ENCODE data around the gene DPF1.

DPF1 gene

DNA sequence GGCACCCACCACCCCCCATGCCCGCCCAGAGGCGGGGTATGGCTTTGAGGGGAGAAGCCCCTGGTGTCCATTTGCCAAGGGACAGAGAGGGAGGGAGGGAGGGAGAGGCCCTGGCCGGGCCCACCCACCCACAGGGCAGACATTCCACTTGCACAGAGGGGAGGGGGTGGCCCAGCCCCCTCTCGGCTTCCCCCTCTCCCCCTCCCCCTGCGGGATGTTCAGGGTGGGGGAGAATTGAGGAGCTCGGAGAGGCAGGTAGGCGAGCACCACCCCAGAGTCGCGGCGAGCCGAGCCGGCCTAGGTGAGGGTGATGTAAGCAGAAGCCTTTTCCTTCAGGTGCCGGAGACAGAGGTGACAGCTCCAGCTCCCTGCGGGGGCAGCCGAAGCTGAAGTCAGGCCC lies 12.3 kb downstream of the DPF1 start:
- Histone ChIP-seq H3K36me3 (ENCODE audit: control insufficient read depth in 4 of 4, insufficient read depth in 4 of 4, low read length in 3 of 4) (peaks cover 0 to 7% (median 0%) of the 10 kb centered on the region in 4 experiments), H3K27ac (ENCODE audit: insufficient read depth in 1 of 2, low read depth in 1 of 2, low read length in 2 of 2, poor library complexity in 1 of 2, severe bottlenecking in 2 of 2) (no peak overlapping the region), H3K9me3 (ENCODE audit: control extremely low read depth in 1 of 5, control insufficient read depth in 4 of 5, insufficient read depth in 2 of 5, low read depth in 1 of 5, low read length in 4 of 5) (no peaks in the 10 kb centered on the region), H3K4me1 (ENCODE audit: control extremely low read depth in 1 of 4, control insufficient read depth in 4 of 4, insufficient read depth in 4 of 4, low read length in 3 of 4) (peaks cover 0 to 55% (median 36%) of the 10 kb centered on the region in 4 experiments), H3K27me3 (replicated peaks in 2 of 5; ENCODE audit: control insufficient read depth in 4 of 5, insufficient read depth in 5 of 5, low read length in 4 of 5) (peaks cover 0 to 58% (median 13%) of the 10 kb centered on the region in 5 experiments), H3K4me3 (ENCODE audit: control insufficient read depth in 1 of 7, extremely low read depth in 1 of 7, insufficient read depth in 4 of 7, low read depth in 2 of 7, low read length in 6 of 7) (peak overlapping the region in 1 of 7 experiments; percentile 4)
- CTCF ChIA-PET: no interaction called here
- 0% methylated on average over 2 of the region's 15 CpGs for WGBS (ENCODE audit: insufficient coverage)
- POLR2A ChIA-PET: no interaction called here
- DNase-seq: no peak

DNA sequence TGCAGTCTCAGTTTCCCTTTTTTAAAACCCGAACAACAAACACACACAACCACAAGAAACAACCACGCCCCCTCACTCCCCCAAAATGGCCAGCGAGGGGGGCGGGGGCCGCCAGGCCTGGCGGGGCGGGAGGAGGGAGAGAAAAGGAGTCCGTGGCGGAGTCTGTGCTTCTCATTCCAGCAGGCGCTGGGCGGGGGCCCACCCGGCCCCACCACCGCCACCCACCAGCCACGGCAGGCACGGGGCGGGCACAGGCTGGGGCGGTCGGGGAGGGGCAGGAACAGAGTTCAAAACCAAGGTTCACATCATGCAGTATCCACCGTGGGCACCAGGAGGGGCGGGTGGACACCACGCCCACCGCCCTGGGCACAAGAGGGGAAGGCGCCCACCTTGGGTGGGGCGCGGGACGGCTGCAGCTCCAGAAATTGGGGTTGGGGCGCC lies 12.9 kb downstream of the DPF1 start:
- peaks cover 0 to 52% (median 13%) of the 10 kb centered on the region in 5 experiments for H3K27me3 ChIP-seq (replicated peaks in 2 of 5; ENCODE audit: control insufficient read depth in 4 of 5, insufficient read depth in 5 of 5, low read length in 4 of 5)
- CTCF ChIA-PET: no interaction called here
- peak overlapping the region in 2 of 7 experiments; percentile 4 to 50 for H3K4me3 ChIP-seq (ENCODE audit: control insufficient read depth in 1 of 7, extremely low read depth in 1 of 7, insufficient read depth in 4 of 7, low read depth in 2 of 7, low read length in 6 of 7)
- H3K27ac ChIP-seq (ENCODE audit: insufficient read depth in 1 of 2, low read depth in 1 of 2, low read length in 2 of 2, poor library complexity in 1 of 2, severe bottlenecking in 2 of 2): no peak overlapping the region
- peaks cover 0 to 13% (median 2%) of the 10 kb centered on the region in 4 experiments for H3K36me3 ChIP-seq (ENCODE audit: control insufficient read depth in 4 of 4, insufficient read depth in 4 of 4, low read length in 3 of 4)
- no peaks in the 10 kb centered on the region for H3K9me3 ChIP-seq (ENCODE audit: control extremely low read depth in 1 of 5, control insufficient read depth in 4 of 5, insufficient read depth in 2 of 5, low read depth in 1 of 5, low read length in 4 of 5)
- 1% methylated on average over 14 of the region's 27 CpGs for WGBS (ENCODE audit: insufficient coverage)
- peak; percentile 42 to 73 (median 66) for DNase-seq
- POLR2A ChIA-PET: no interaction called here
- H3K4me1 ChIP-seq (ENCODE audit: control extremely low read depth in 1 of 4, control insufficient read depth in 4 of 4, insufficient read depth in 4 of 4, low read length in 3 of 4): peaks cover 0 to 53% (median 36%) of the 10 kb centered on the region in 4 experiments

DNA sequence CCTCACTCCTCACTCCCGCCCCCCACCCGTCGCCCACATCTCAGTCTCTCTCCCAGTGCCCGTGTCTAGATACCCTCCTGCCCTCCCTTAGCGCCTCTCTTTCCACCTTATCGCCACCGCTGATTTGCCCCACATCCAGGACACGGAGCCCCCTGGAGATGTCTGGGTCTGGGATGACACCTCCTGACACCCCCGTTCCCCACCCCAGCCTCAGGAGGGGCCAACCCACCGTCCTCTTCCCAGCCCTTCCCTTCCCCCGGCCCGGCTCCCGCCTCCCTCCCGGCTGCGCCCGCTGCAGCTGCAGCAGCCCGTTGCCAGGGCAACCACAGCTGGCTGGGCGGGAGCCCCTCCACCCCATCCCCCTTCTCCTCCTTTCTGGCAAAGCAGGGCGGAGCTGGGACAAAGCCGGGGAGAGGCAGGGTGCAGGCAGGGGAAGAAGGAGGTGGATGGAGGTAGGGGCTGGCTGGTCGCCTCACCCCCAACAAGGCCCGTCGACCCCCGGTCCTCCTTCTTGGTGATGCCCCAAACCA lies 13.5 kb downstream of the DPF1 start:
- CTCF ChIA-PET: no interaction called here
- Histone ChIP-seq H3K36me3 (ENCODE audit: control insufficient read depth in 4 of 4, insufficient read depth in 4 of 4, low read length in 3 of 4) (peaks cover 0 to 19% (median 3%) of the 10 kb centered on the region in 4 experiments), H3K4me1 (ENCODE audit: control extremely low read depth in 1 of 4, control insufficient read depth in 4 of 4, insufficient read depth in 4 of 4, low read length in 3 of 4) (peaks cover 0 to 53% (median 36%) of the 10 kb centered on the region in 4 experiments), H3K27ac (ENCODE audit: insufficient read depth in 1 of 2, low read depth in 1 of 2, low read length in 2 of 2, poor library complexity in 1 of 2, severe bottlenecking in 2 of 2) (no peak overlapping the region), H3K4me3 (ENCODE audit: control insufficient read depth in 1 of 7, extremely low read depth in 1 of 7, insufficient read depth in 4 of 7, low read depth in 2 of 7, low read length in 6 of 7) (peak overlapping the region in 3 of 7 experiments; percentile 16 to 50 (median 32)), H3K27me3 (replicated peaks in 2 of 5; ENCODE audit: control insufficient read depth in 4 of 5, insufficient read depth in 5 of 5, low read length in 4 of 5) (peaks cover 0 to 50% (median 13%) of the 10 kb centered on the region in 5 experiments), H3K9me3 (ENCODE audit: control extremely low read depth in 1 of 5, control insufficient read depth in 4 of 5, insufficient read depth in 2 of 5, low read depth in 1 of 5, low read length in 4 of 5) (no peaks in the 10 kb centered on the region)
- POLR2A ChIA-PET: no interaction called here
- DNase-seq: no peak
- 3% methylated on average over 6 of the region's 24 CpGs for WGBS (ENCODE audit: insufficient coverage)

DNA sequence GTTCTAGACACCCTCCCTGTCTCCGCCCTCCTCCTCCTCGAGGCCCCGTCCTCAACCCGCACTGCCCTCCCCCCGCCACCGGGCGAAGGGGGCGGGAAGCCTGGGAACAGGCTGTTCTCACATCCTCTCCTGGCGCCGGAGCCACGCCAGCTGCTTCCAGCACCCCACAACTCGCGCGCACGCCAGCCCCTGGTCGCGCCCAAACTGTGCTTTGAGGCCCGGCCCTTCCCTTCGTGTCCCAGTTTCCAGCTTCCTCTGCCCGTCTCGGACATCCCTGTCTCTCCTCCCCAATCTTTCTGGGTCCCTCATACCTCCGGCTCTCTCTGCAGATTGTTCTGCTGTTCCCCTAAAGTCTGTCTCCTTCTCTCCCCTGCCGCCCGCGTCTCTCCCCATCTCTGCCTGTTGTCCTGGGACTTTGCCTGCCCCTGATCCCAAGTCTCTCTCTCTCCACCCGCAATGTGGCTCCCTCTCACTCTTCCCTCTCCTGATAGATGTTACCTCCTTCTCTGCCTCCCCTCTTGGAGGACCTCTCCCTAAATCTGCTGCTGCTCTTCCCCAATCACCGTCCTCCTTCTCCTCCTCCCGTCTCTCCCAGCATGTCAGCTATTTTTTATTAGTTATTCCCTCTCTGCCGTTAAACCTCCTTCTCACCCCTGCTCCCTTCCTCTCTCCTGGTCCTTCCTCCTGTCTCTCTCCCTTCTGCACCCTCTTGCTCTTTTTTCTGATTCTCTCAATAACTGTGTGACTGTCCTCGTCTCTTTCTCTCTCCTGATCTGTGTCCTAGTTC lies 14.2 kb downstream of the DPF1 start:
- H3K4me1 ChIP-seq (ENCODE audit: control extremely low read depth in 1 of 4, control insufficient read depth in 4 of 4, insufficient read depth in 4 of 4, low read length in 3 of 4): peaks cover 0 to 53% (median 36%) of the 10 kb centered on the region in 4 experiments
- CTCF ChIA-PET: no interaction called here
- POLR2A ChIA-PET: no interaction called here

DNA sequence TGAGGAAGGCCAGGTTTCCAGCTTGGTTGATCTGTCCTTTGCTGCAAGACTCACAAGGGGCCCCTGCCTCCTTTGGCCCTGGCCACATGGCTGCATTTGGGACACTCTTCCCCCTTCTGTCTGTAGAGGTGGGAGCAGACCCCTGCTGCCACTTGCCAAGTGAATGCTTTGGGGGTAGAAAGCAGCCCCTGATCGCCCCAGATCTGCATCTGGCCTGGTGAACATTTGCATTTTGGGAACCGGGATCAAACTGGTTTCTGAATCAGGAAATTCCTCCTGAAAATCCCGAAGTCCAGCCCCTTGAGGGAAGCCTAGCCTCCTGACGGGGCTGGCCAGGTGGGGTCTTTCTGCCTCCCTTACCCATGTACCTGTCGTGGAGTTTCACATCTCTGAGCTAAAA lies 14.9 kb downstream of the DPF1 start:
- H3K4me3 ChIP-seq (ENCODE audit: control insufficient read depth in 1 of 7, extremely low read depth in 1 of 7, insufficient read depth in 4 of 7, low read depth in 2 of 7, low read length in 6 of 7): peak overlapping the region in 1 of 7 experiments; percentile 48
- H3K9me3 ChIP-seq (ENCODE audit: control extremely low read depth in 1 of 5, control insufficient read depth in 4 of 5, insufficient read depth in 2 of 5, low read depth in 1 of 5, low read length in 4 of 5): no peaks in the 10 kb centered on the region
- ChIA-PET CTCF (interaction anchor here (0.6 kb wide), 1 partner anchor 56 kb away, joined by 3 read pairs; no protein-coding TSS in a partner anchor), POLR2A (no interaction called here)
- no peak for DNase-seq
- WGBS (ENCODE audit: insufficient coverage): 58% methylated on average over 5 of the region's 5 CpGs
- H3K4me1 ChIP-seq (ENCODE audit: control extremely low read depth in 1 of 4, control insufficient read depth in 4 of 4, insufficient read depth in 4 of 4, low read length in 3 of 4): peaks cover 0 to 48% (median 31%) of the 10 kb centered on the region in 4 experiments
- no peak overlapping the region for H3K27ac ChIP-seq (ENCODE audit: insufficient read depth in 1 of 2, low read depth in 1 of 2, low read length in 2 of 2, poor library complexity in 1 of 2, severe bottlenecking in 2 of 2)
- H3K27me3 ChIP-seq (replicated peaks in 2 of 5; ENCODE audit: control insufficient read depth in 4 of 5, insufficient read depth in 5 of 5, low read length in 4 of 5): peaks cover 0 to 50% (median 13%) of the 10 kb centered on the region in 5 experiments
- H3K36me3 ChIP-seq (ENCODE audit: control insufficient read depth in 4 of 4, insufficient read depth in 4 of 4, low read length in 3 of 4): peaks cover 0 to 26% (median 6%) of the 10 kb centered on the region in 4 experiments

More for the DNA sequence above, 14.2 kb downstream of the DPF1 start:
- peak overlapping the region in 3 of 7 experiments; percentile 24 to 50 (median 43) for H3K4me3 ChIP-seq (ENCODE audit: control insufficient read depth in 1 of 7, extremely low read depth in 1 of 7, insufficient read depth in 4 of 7, low read depth in 2 of 7, low read length in 6 of 7)
- H3K9me3 ChIP-seq (ENCODE audit: control extremely low read depth in 1 of 5, control insufficient read depth in 4 of 5, insufficient read depth in 2 of 5, low read depth in 1 of 5, low read length in 4 of 5): no peaks in the 10 kb centered on the region
- 3% methylated on average over 29 of the region's 30 CpGs for WGBS (ENCODE audit: insufficient coverage)
- H3K27me3 ChIP-seq (replicated peaks in 2 of 5; ENCODE audit: control insufficient read depth in 4 of 5, insufficient read depth in 5 of 5, low read length in 4 of 5): peaks cover 0 to 50% (median 13%) of the 10 kb centered on the region in 5 experiments
- peaks cover 0 to 21% (median 5%) of the 10 kb centered on the region in 4 experiments for H3K36me3 ChIP-seq (ENCODE audit: control insufficient read depth in 4 of 4, insufficient read depth in 4 of 4, low read length in 3 of 4)
- H3K27ac ChIP-seq (ENCODE audit: insufficient read depth in 1 of 2, low read depth in 1 of 2, low read length in 2 of 2, poor library complexity in 1 of 2, severe bottlenecking in 2 of 2): no peak overlapping the region
- no peak for DNase-seq

DNA sequence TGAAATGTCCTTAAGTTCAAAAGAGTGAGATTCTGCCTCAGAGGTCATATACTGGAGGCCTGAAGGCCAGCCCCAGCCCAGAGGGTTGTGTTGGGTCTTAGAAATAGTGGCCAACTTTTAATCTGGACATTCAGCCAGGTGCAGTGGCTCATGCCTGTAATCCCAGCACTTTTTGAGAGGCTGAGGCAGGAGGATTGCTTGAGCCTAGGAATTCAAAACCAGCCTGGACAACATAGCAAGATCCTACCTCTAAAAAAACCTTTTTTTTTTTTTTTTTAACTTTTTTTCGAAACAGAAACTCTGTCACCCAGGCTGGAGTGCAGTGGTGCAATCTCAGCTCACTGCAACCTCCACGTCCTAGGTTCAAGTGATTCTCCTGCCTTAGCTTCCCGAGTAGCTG lies 15.5 kb downstream of the DPF1 start:
- ChIA-PET POLR2A (no interaction called here), CTCF (interaction anchor here (0.6 kb wide), 1 partner anchor 56 kb away, joined by 3 read pairs; no protein-coding TSS in a partner anchor)
- DNase-seq: no peak
- peaks cover 0 to 50% (median 13%) of the 10 kb centered on the region in 5 experiments for H3K27me3 ChIP-seq (replicated peaks in 2 of 5; ENCODE audit: control insufficient read depth in 4 of 5, insufficient read depth in 5 of 5, low read length in 4 of 5)
- H3K36me3 ChIP-seq (ENCODE audit: control insufficient read depth in 4 of 4, insufficient read depth in 4 of 4, low read length in 3 of 4): peaks cover 1 to 32% (median 9%) of the 10 kb centered on the region in 4 experiments
- H3K27ac ChIP-seq (ENCODE audit: insufficient read depth in 1 of 2, low read depth in 1 of 2, low read length in 2 of 2, poor library complexity in 1 of 2, severe bottlenecking in 2 of 2): no peak overlapping the region
- no peaks in the 10 kb centered on the region for H3K9me3 ChIP-seq (ENCODE audit: control extremely low read depth in 1 of 5, control insufficient read depth in 4 of 5, insufficient read depth in 2 of 5, low read depth in 1 of 5, low read length in 4 of 5)
- peaks cover 0 to 44% (median 26%) of the 10 kb centered on the region in 4 experiments for H3K4me1 ChIP-seq (ENCODE audit: control extremely low read depth in 1 of 4, control insufficient read depth in 4 of 4, insufficient read depth in 4 of 4, low read length in 3 of 4)
- H3K4me3 ChIP-seq (ENCODE audit: control insufficient read depth in 1 of 7, extremely low read depth in 1 of 7, insufficient read depth in 4 of 7, low read depth in 2 of 7, low read length in 6 of 7): no peak overlapping the region
- WGBS (ENCODE audit: insufficient coverage): 71% methylated on average over 2 of the region's 3 CpGs

DNA sequence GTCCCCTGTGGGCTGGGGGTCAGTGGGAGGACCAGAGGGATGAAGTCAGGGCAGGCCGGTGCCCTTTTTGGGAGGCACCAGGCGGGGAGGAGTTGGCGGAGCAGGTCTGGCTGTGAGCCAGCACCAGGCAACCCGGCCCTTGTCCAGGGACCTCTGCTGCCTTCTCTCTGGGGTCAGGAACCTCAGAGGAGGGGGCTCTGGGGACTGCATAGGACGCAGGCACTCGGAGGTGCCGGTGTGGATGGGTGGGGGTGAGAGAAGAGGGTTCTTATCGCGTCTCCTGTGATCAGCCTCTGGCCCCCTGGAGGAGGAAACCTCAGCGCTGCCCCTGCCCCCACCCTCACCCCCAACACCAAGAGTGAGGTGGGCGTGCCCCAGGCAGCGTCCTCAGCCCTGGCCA lies 16.5 kb downstream of the DPF1 start:
- CTCF ChIA-PET: no interaction called here
- H3K4me1 ChIP-seq (ENCODE audit: control extremely low read depth in 1 of 4, control insufficient read depth in 4 of 4, insufficient read depth in 4 of 4, low read length in 3 of 4): peaks cover 0 to 34% (median 23%) of the 10 kb centered on the region in 4 experiments
- H3K36me3 ChIP-seq (ENCODE audit: control insufficient read depth in 4 of 4, insufficient read depth in 4 of 4, low read length in 3 of 4): peaks cover 3 to 42% (median 16%) of the 10 kb centered on the region in 4 experiments
- WGBS (ENCODE audit: insufficient coverage): 96% methylated on average over 4 of the region's 12 CpGs
- H3K9me3 ChIP-seq (ENCODE audit: control extremely low read depth in 1 of 5, control insufficient read depth in 4 of 5, insufficient read depth in 2 of 5, low read depth in 1 of 5, low read length in 4 of 5): no peaks in the 10 kb centered on the region
- POLR2A ChIA-PET: no interaction called here
- no peak for DNase-seq
- H3K4me3 ChIP-seq (ENCODE audit: control insufficient read depth in 1 of 7, extremely low read depth in 1 of 7, insufficient read depth in 4 of 7, low read depth in 2 of 7, low read length in 6 of 7): no peak overlapping the region
- H3K27me3 ChIP-seq (replicated peaks in 2 of 5; ENCODE audit: control insufficient read depth in 4 of 5, insufficient read depth in 5 of 5, low read length in 4 of 5): peaks cover 0 to 39% (median 11%) of the 10 kb centered on the region in 5 experiments
- no peak overlapping the region for H3K27ac ChIP-seq (ENCODE audit: insufficient read depth in 1 of 2, low read depth in 1 of 2, low read length in 2 of 2, poor library complexity in 1 of 2, severe bottlenecking in 2 of 2)

All from common myeloid progenitor, CD34-positive (primary cell).